Activated gamma-delta T cell (primary cell): Measurements from ENCODE around the gene WNT2.

ENCODE experiments used
- DNase-seq: peaks from one replicate; lab custom pipeline; 2025; lab: John Stamatoyannopoulos, UW
- total RNA-seq, 2 donors: gene quantifications; one replicate each; lab custom pipeline; 2026; lab: John Stamatoyannopoulos, UW

Gene WNT2
- total RNA-seq, result 0 reads per million in 2 donors

GRCh38 chr7:117322741-117323304 lies at the start of gene WNT2:
TSS of gene WNT2 (minus strand) at chr7:117323058. CDS start at chr7:117322989, 69 bp downstream.
- DNase-seq, result no peak

DNA sequence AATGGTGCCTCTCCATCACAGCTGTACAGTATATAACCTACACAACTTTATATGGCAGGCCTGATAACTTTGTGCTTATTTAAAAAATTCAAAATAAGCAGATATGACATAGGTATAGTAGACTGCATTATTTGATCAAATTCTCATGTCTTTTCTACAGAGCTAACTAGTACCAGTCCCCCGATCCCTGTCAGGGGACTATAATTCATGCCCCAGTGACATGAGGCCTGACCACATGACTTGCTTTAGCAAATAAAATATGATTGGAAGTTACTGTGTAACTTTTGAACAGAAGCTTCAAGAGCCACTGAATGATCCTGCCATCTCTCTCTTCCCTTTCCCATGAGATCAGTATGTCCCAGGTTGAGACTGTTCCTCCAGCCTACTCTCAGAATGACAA lies 49.2 kb upstream of the WNT2 start:
- DNase-seq, result no peak

DNA sequence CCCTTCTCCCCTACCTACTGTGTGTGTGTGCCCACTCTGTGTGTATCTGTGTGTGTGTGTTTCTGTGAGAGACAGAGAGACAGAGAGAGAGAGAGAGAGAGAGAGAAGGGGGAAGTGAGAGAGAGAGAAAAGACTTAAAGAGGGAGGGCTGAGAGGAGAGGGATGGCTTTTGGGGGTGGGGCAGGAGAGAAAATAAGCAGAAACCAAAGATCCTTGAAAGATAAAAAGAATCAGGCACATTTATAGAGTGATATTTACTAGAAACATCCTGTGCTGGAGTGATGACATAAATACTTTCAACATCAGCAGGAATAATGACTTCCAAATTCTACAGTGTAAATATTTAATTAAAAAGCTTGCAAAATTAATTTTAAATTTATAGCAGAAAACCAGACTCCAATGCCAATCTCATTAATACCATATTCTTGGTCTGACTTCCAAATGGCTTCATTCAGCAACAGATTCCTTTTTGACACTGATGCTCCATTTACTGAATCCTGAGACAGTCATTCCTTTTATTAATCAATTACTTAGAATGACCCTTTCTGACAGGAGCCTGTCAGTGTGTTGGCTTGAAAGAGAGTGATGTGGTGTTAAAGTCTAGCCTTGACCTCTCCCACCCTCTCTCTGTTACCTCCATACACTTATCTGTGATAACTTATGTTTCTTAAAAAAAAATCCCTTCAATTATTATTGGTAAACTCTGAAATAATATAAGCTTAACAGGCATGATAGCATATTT lies 41.7 kb upstream of the WNT2 start:
- no peak for DNase-seq

- no peak for DNase-seq
These were observed 39.5 kb upstream of the WNT2 start for GRCh38 chr7:117362294-117362888.

DNA sequence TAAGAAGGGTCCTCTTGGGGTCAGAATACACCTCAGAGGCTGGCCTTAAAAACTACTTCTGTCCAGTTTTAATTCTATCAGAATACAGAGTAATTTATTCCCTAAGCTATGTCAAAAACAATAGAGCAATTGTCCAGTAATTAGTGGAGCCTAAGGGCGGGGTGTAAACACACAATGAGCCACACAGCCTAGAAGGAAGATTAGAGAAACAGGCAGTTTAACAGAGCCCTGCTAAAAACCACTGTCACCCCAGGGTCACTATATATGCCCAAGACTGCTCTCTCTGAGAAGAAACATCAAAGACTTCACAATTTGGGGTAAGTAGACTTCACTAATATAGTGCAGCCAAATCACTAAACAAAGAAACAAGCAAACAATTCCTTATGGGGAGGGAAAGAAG lies 27.2 kb upstream of the WNT2 start:
- no peak for DNase-seq

DNA sequence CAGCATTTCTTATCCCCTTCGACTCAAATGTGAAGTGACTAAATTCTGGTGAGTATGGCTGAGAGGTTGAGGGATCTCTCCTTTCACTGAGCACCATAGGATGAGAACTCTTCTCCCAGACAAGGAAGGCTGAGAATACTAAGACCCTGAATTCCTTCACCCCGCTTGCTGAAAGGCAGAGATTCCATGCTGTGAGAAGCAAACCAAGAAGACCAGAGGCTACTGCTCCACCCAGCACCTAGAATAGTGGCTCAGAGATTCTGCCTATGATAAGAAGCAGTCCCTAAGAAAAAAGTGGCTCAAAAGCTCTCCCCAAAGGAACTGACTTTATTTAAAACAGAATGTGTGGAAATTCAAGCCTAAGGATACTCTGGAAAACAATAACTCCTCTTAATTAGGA lies 26.7 kb upstream of the WNT2 start:
- no peak for DNase-seq

- DNase-seq, result no peak
These were observed 25.3 kb upstream of the WNT2 start for GRCh38 chr7:117347962-117348672.

DNA sequence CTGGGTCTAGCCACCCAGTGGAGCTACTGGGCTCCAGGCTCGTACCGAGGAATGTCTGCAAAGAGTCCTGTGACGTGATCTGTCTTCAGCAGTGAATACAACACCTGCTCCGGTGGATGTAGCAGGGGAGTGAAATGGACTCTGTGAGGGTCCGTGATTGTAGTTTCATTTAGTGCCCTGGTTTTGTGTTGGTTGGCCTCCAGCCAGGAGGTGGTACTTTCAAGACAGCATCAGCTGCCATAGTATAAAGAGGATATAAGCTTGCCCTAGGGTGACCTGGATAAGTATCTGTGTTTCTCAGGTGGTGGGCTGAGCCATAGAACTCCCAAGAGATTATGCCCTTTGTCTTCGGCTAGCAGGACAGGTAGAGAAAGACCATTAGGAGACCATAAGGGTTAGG lies 24.6 kb upstream of the WNT2 start:
- DNase-seq, result no peak

GRCh38 chr7:117346161-117346560 lies 23.3 kb upstream of the WNT2 start:
- DNase-seq, result no peak

DNA sequence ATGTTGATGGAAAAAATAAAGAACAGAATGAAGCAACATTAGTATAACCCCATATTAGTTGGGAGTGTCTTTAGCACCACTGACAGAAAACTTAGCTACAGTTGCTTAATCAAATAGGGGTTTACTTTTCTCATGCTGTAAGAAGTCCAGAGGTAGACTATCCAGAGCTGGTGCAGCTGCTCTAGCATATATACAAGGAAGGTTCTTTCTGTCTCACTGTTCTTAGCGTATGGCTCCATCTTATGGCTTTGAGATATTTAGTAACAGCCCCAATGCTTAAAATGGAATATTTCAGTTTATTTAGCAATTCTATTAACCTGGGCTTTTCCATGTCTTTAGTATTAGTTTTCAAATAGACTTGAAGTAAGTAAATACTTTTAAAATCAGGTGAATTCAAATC lies 15.2 kb upstream of the WNT2 start:
- no peak for DNase-seq

- DNase-seq, result no peak
These were observed 10.3 kb upstream of the WNT2 start for GRCh38 chr7:117333168-117333567.

- DNase-seq, result no peak
These were observed 9.2 kb upstream of the WNT2 start for GRCh38 chr7:117332031-117332430.

GRCh38 chr7:117325836-117326235 lies 3.0 kb upstream of the WNT2 start:
- no peak for DNase-seq

- DNase-seq, result no peak
These were observed 2.1 kb upstream of the WNT2 start for GRCh38 chr7:117324960-117325359.

- DNase-seq, result no peak
These were observed 1.2 kb upstream of the WNT2 start for GRCh38 chr7:117323851-117324711.

GRCh38 chr7:117323305-117323850 lies 520 bp upstream of the WNT2 start:
- no peak for DNase-seq

GRCh38 chr7:117320523-117320922 lies 2.3 kb downstream of the WNT2 start:
- no peak for DNase-seq

DNA sequence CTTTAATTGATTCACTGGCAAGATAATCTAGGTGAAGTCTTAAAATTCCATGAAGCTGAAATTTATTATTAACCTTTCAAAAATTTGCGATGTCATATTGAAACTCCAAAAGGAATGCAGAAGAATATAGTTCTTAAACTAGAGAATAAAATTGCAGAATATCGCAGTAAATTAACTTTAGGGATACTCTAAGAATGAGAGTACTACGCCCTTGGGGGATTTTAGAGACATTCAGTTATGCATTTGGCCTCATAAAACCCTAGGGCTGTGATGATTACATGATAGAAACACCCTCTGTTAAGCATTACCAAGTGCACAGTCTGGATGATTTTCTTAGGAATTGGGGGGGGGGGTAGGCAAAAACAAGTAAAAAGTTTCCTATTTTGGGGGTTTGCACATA lies 3.7 kb downstream of the WNT2 start:
- no peak for DNase-seq

- no peak for DNase-seq
These were observed 9.3 kb downstream of the WNT2 start for GRCh38 chr7:117313582-117313981.

DNA sequence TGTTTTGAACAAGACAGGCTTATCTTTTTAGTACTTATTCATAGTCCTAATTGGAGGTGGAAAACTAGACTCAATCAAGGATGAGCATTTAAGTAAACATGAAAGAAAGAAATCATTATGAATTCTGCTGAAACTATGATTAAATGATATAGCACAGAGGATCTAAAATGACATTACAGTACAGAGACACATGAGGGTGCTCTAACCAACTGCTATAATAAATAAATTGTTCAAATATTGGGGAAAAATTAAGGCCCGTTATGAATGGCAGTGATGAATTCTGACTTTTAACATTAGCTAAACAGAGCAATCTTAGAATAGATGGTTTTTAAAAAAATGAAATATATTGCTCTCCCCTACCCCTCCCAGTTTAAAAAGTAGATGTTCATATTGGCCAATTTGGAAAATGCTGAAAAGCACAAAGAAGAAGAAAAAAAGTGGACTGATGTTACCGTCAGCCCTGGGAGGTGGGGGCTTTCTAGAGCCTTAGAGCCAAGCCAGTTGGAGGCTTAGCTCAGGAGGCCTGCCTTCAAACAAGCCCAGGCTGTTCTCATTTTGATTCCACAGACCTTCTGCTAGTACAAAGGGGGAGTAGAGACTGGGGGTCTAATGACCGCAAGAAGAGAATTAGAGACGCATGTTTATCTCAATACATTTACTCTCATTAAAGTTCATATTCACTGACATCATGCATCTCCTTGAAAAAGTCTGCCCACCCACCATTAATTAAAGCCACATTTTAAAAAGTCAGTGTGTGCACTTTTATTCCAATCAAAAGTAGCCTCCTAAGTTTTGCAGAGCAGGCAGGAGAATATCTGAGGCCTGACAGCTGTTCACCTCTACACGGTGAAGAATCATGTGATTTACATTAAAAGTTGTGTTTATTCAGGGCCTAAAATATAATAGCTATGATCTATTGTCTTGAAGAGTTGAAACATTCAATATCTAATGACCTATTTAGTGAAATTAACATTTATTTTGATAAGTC lies 10.0 kb downstream of the WNT2 start:
- DNase-seq, result no peak
